SU-DHL-6 (cell line): ENCODE measurements around the gene CACNA1G.

Experiments used
- H2AFZ ChIP-seq: fragments of 200-600 bp; sonication (generic); 2 replicates; pipeline ENCODE4 v1.6.1; 2014; ENCODE audit warnings: low read depth, mild to moderate bottlenecking, moderate library complexity, mixed read lengths, antibody characterized with exemption, low read length; ENCODE audit not compliant: severe bottlenecking
- H3F3A ChIP-seq: fragments of 200-600 bp; shearing (Covaris generic); 2 replicates; pipeline ENCODE4 v1.6.0; 2016; ENCODE audit warnings: antibody characterized with exemption, mild to moderate bottlenecking; ENCODE audit not compliant: insufficient read depth
- H3K27ac ChIP-seq: fragments of 200-600 bp; sonication (generic); 2 replicates; pipeline ENCODE4 v1.5.1; 2016; ENCODE audit warnings: low read depth, mild to moderate bottlenecking, low read length, moderate library complexity, mixed read lengths
- H3K27me3 ChIP-seq: fragments of 200-600 bp; sonication (generic), shearing (Covaris generic); 2 replicates; pipeline ENCODE4 v1.6.0; 2014; ENCODE audit warnings: mild to moderate bottlenecking, low read length
- H3K36me3 ChIP-seq: fragments of 200-600 bp; sonication (generic); 2 replicates; pipeline ENCODE4 v1.6.1; 2014; ENCODE audit warnings: mild to moderate bottlenecking, low read length, mixed read lengths
- H3K4me2 ChIP-seq: fragments of 300-600, 200-600 bp; shearing (Covaris generic), sonication (generic); 2 replicates; pipeline ENCODE4 v1.6.0; 2014; ENCODE audit warnings: low read length, low read depth, mild to moderate bottlenecking; ENCODE audit not compliant: poor library complexity, severe bottlenecking
- H3K4me3 ChIP-seq: fragments of 200-600 bp; sonication (generic); 2 replicates; pipeline ENCODE4 v1.5.1; 2014; ENCODE audit warnings: antibody characterized with exemption, low read length, mild to moderate bottlenecking, mixed read lengths; ENCODE audit not compliant: insufficient read depth, poor library complexity, severe bottlenecking
- H3K79me2 ChIP-seq: fragments of 200-600 bp; sonication (generic); 2 replicates; pipeline ENCODE4 v1.6.1; 2014; ENCODE audit warnings: mild to moderate bottlenecking, low read length, moderate library complexity; ENCODE audit not compliant: insufficient read depth
- H3K9ac ChIP-seq: fragments of 200-600 bp; sonication (generic); 2 replicates; pipeline ENCODE4 v1.7.0; 2014; ENCODE audit warnings: mild to moderate bottlenecking, low read length
- H3K9me2 ChIP-seq: fragments of 200-600 bp; sonication (generic); replicated peaks from 2 replicates; pipeline ENCODE4 v1.6.1; 2014; ENCODE audit warnings: low read length; ENCODE audit not compliant: insufficient read depth
- H3K9me3 ChIP-seq: fragments of 200-600 bp; sonication (generic); 2 replicates; pipeline ENCODE4 v1.6.1; 2014; ENCODE audit warnings: low read length, mixed read lengths; ENCODE audit not compliant: insufficient read depth
- H4K20me1 ChIP-seq: fragments of 200-600 bp; sonication (generic); 2 replicates; pipeline ENCODE4 v1.6.1; 2014; ENCODE audit warnings: low read depth, mild to moderate bottlenecking, antibody characterized with exemption, low read length, moderate library complexity, mixed read lengths
- EZH2phosphoT487 ChIP-seq: fragments of 200-600 bp; sonication (generic), shearing (Covaris generic); conservative IDR thresholded peaks from 2 replicates; pipeline ENCODE4 v1.6.1; 2018; ENCODE audit warnings: mild to moderate bottlenecking, antibody characterized with exemption, low read length, moderate library complexity, mixed read lengths
- TF ChIP-seq, protein P1 (sequence below): fragments of 200-600 bp; sonication (generic); IDR thresholded peaks from one replicate; pipeline ENCODE4 v1.5.1; 2017; ENCODE audit warnings: antibody characterized with exemption, mild to moderate bottlenecking, low read length, moderate library complexity; ENCODE audit not compliant: insufficient read depth, poor library complexity, severe bottlenecking

The CACNA1G gene

DNA sequence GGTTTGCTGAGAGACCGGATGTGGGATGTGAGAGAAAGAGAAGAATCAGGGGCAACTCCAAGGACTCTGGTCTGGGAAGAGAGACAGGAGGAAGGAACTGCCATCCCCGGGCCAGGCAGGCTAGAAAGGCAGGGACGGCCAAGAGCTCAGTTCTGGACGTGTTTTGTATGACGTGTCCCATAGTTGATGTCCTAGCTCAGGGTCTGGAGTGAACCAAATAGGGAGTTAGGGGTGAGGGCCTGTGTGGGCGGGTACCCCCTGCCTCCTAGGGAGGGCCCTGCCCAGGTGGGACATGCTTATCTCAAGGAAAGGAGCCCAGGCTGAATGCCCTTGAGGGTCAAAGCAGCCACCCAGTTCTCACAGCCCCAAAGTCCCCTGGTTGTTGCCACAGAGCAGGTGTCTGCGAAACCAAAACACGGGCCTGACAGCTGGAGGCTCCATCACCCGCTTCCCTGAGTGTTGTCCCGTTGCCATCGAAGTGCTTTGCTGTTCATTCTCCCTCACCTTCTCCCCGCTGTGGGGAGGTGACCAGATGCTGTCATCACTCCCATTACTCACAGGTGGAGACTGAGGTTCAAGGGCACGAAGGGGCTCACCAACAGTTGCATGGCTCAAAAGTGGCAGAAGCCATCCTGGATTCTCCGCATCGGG, 81.7 kb downstream of the CACNA1G start:
- H3K4me2 ChIP-seq: no peak overlapping the region
- no peaks in the 10 kb centered on the region for H3F3A ChIP-seq
- H3K9me3 ChIP-seq: no peaks in the 10 kb centered on the region
- H3K36me3 ChIP-seq: no peaks in the 10 kb centered on the region
- H3K9ac ChIP-seq: no peak overlapping the region
- H3K27me3 ChIP-seq: no peaks in the 10 kb centered on the region
- H3K79me2 ChIP-seq: no peaks in the 10 kb centered on the region
- H3K27ac ChIP-seq: no peak overlapping the region
- H2AFZ ChIP-seq: no peak overlapping the region
- no peaks in the 10 kb centered on the region for H4K20me1 ChIP-seq
- no peak overlapping the region for H3K4me3 ChIP-seq
- no peak for TF ChIP-seq EZH2phosphoT487
- TF ChIP-seq, protein P1, sequence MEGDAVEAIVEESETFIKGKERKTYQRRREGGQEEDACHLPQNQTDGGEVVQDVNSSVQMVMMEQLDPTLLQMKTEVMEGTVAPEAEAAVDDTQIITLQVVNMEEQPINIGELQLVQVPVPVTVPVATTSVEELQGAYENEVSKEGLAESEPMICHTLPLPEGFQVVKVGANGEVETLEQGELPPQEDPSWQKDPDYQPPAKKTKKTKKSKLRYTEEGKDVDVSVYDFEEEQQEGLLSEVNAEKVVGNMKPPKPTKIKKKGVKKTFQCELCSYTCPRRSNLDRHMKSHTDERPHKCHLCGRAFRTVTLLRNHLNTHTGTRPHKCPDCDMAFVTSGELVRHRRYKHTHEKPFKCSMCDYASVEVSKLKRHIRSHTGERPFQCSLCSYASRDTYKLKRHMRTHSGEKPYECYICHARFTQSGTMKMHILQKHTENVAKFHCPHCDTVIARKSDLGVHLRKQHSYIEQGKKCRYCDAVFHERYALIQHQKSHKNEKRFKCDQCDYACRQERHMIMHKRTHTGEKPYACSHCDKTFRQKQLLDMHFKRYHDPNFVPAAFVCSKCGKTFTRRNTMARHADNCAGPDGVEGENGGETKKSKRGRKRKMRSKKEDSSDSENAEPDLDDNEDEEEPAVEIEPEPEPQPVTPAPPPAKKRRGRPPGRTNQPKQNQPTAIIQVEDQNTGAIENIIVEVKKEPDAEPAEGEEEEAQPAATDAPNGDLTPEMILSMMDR: no peak
- no peaks in the 10 kb centered on the region for H3K9me2 ChIP-seq

GRCh38 chr17:50642722-50643656, 82.5 kb downstream of the CACNA1G start:
- Histone ChIP-seq H3K9ac (no peak overlapping the region), H3K9me2 (no peaks in the 10 kb centered on the region), H3K27me3 (no peaks in the 10 kb centered on the region), H3K79me2 (no peaks in the 10 kb centered on the region), H4K20me1 (no peaks in the 10 kb centered on the region), H3F3A (no peaks in the 10 kb centered on the region), H3K9me3 (no peaks in the 10 kb centered on the region), H3K36me3 (no peaks in the 10 kb centered on the region), H2AFZ (no peak overlapping the region), H3K4me2 (no peak overlapping the region), H3K4me3 (no peak overlapping the region), H3K27ac (no peak overlapping the region)
- TF ChIP-seq, protein P1: no peak
- TF ChIP-seq EZH2phosphoT487: no peak

DNA sequence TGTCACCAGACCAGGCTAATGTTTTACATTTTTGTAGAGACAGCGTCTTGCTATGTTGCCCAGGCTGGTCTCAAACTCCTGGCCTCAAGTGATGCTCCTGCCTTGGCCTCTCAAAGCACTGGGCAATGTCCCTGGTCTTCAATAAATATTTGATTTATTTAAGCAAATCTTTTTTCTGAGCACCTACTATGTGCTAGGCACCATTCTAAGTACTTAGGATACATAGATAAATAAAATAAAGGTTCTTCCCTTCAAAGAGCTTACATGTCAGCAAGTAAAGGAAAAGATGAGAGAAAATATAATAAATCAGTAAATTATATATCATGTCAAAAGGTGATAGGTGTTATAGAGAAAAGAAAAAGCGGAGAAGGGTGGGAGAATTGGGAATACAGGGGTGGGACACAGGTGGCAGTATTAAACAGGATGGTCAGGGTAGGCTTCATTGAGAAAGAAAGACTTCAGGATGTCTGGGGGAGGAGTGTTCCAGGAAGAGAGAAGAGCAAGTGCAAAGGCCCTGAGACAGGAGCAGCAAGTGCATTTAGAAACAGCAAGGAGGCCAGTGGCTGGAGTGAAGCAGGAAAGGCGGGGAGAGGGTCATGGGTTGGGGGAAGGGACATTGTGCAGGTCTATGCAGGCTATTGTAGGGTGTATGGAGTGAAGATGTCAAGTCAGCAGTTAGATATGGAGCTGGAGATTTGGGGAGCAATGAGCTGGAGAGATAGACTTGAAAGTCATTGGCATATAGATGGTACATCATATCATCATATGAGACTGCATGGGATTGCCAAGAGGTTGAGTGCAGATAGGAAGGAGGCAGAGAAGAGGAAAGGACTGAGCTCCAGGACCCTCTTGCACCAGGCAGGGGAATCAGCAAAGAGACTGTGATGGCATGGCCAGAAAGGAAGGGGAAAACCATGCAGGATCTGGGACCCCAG, 85.5 kb downstream of the CACNA1G start:
- H3K79me2 ChIP-seq: no peaks in the 10 kb centered on the region
- no peak overlapping the region for H2AFZ ChIP-seq
- no peak overlapping the region for H3K27ac ChIP-seq
- no peak overlapping the region for H3K4me3 ChIP-seq
- H3K9me3 ChIP-seq: no peaks in the 10 kb centered on the region
- H3K36me3 ChIP-seq: no peaks in the 10 kb centered on the region
- H3F3A ChIP-seq: no peaks in the 10 kb centered on the region
- H3K9ac ChIP-seq: no peak overlapping the region
- no peak overlapping the region for H3K4me2 ChIP-seq
- no peaks in the 10 kb centered on the region for H4K20me1 ChIP-seq
- TF ChIP-seq EZH2phosphoT487: no peak
- TF ChIP-seq, protein P1: no peak
- H3K27me3 ChIP-seq: no peaks in the 10 kb centered on the region
- H3K9me2 ChIP-seq: no peaks in the 10 kb centered on the region
